Kidney glomerular epithelial cell (primary cell): ENCODE measurements around the gene ISLR2.
"Not testable (repeated sequence)": the region's sequence is repeated elsewhere in the genome, so short reads cannot be mapped to it uniquely, and the experiment has no call there.

Experiments used
- DNase-seq: peaks from one replicate; lab custom pipeline; 2025; lab: John Stamatoyannopoulos, UW

ISLR2 gene

GRCh38 chr15:74130155-74130848 is at the start of gene ISLR2:
ISLR2 (plus strand) TSS chr15:74130586; CDS start chr15:74132755, 2,169 bp downstream.
- no peak for DNase-seq

- DNase-seq = not testable (repeated sequence)
These were observed 47.9 kb upstream of the ISLR2 start, which contains the start of gene GOLGA6A for GRCh38 chr15:74082450-74082849. GOLGA6A (minus strand) TSS chr15:74082550; CDS start chr15:74082509, 41 bp downstream.

GRCh38 chr15:74094567-74094966 is 35.8 kb upstream of the ISLR2 start:
- not testable (repeated sequence) for DNase-seq

DNA sequence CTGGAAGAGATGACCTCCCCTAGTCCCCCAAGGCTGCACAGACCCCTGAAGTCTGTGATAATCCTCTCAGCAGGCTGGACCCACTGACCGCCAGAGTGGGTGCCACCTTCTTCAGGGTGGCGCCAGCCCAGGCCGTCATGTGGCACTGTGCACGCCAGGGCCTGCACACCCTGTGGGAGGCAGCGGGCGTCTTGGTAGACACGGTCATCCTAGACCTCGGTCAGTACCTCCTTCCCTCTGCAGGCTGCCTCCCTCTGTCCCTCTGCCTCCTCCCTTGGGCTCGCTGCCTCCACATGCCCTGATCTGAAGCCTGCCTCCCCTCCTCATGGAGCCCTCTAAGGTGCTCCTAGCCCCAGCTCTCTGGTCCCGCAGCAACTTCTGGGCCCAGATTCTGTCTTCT is 34.8 kb upstream of the ISLR2 start:
- DNase-seq = not testable (repeated sequence)

DNA sequence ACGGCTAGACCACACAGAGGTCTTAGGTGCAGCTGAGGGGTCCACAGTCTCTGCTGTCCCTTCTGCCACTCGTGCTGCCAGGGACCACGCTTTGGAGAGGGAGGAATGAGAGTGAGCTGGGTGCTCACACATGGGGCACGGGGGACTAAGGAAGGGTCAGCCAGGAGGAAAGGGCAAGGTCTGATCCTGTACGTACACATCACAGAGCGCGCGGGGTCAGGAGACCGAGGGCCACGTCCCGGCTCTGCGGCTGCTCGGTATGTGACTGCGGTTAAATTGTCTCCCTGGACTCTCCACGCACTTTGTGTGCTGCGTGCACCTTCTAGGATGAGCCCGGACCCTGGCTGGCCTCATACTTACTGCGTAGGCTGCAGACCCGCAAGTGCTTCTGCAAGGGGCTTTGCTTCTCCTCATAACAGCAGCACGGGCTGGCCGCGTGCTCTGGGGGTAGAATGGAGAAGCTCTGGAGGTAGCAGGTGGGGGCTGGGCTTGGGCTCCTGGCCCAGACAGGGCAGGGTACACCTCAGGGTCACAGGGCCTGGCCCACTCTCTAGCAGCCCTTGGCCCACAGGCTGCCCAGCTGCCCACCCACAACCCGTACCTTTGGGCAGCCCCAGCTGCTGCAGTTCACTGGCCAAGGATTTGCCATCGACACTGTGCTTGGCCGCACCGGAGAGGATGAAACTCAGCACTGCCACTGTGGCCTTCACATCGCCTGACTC is 33.5 kb upstream of the ISLR2 start:
- DNase-seq = not testable (repeated sequence)

- DNase-seq = not testable (repeated sequence)
These were observed 30.2 kb upstream of the ISLR2 start for GRCh38 chr15:74099963-74100733.

GRCh38 chr15:74108111-74108510 is 22.3 kb upstream of the ISLR2 start:
- no peak for DNase-seq

- DNase-seq = not testable (repeated sequence)
These were observed 21.8 kb upstream of the ISLR2 start for GRCh38 chr15:74108611-74109010.

- no peak for DNase-seq
These were observed 20.7 kb upstream of the ISLR2 start for GRCh38 chr15:74109713-74110112.

GRCh38 chr15:74120426-74120825 is 10.0 kb upstream of the ISLR2 start:
- DNase-seq = no peak

DNA sequence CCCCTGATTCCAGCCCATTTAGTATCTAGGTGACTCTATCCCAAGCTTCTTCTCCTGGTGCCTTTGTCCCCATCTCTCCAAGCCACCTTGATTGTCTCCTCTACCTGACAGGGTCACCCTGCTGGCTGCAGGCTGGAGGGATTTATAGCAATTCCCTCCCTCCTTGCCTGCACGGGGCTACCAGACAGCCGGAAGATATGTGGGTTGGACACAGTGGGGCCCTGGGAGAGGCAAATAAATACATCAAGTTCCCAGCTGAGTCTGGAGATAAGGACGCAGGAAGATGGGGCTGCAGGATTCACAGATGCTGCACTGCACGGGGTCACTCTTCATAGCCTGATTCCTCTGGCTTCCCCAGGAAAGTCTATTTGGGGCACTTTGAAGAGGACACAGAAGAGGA is 9.3 kb upstream of the ISLR2 start:
- no peak for DNase-seq

- DNase-seq = no peak
These were observed 8.5 kb upstream of the ISLR2 start for GRCh38 chr15:74121858-74122257.

GRCh38 chr15:74122403-74123130 is 7.8 kb upstream of the ISLR2 start:
- DNase-seq = no peak

DNA sequence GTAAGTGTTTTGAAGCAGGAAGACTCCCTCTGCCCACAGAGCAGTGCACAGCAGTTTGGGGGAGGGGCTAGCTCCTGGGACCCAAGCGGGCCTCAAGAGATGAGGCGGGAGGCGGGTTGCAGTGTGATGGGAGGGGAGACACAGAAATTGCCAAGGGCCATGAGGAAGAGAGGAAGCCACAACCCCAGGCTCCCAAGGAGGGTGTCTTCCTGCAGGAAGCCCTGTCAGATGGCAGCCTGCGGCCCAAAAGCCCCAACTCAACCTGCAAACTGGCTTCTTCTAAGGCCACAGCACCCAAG is 7.3 kb upstream of the ISLR2 start:
- no peak for DNase-seq

DNA sequence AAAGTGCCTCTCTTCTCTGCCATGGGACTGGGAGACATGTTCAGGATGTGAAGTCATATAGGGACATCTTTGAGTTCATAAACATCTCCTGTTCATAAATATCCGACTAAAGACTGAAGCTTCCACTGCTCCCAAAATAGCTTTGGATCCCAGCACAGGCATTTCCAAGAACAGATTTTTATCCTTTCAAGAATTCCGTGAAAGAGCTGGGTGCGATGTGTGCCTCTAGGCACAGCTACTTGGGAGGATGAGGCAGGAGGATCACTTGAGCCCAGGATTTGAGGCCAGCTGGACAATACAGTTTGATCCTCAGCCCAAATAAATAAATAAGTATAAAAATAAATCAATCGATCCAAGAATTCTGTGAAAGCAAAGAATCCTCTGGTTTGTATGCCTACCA is 6.7 kb upstream of the ISLR2 start:
- DNase-seq = no peak

- no peak for DNase-seq
These were observed 6.2 kb upstream of the ISLR2 start for GRCh38 chr15:74124196-74124595.

DNA sequence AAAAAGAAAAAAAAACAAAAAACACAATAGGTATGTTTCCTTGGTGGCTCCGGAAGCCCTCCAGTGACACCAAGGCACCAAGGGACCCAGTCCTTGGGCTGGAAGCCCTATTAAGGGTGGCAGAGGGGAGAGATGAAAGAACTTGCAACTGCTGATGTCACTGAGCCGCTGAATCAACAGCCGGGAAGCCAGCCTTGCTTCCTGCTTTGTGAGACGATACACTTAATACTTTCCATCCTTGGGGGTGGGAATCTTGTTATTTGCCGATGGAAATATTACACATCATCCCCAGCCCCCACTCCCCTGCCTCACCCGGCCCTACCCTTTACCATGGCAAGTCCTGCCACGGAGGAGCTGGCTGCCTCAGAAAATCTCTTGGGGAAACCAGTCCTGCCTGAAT is 5.6 kb upstream of the ISLR2 start:
- no peak for DNase-seq

DNA sequence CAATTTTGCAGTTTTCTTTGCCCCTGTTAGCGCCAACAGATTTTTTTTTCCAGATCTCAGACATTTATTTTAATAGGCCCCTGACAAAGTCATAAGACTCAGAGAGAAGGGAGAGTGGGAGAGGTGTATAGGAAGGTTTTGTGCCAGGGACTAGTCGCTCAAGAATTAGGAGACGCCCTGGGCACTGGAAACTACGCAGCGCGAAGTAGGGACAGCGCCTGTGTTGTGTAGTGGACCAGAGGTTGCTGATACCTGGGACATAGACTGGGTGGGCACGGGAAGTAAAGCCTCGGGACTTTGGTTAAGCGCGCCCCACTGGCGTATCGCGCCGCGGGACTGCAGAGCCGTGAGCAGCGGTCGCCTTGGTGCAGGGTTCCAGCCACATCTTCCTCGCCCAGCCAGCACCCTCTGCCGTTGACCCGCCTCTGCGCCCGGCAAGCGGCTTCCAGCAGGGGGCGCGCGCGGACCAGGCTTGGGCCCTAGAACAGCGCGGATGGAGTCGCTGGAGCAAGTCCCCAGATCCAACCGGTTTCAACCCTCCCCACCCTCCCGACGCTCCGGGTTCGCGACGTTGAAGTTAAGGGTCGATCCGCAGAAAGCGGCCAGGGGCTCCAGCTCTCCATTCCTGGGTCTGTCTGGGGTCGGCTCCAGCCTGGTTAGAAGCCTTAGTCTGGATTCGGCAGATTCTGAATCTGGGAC is 3.0 kb upstream of the ISLR2 start:
- DNase-seq = peak; percentile 29

DNA sequence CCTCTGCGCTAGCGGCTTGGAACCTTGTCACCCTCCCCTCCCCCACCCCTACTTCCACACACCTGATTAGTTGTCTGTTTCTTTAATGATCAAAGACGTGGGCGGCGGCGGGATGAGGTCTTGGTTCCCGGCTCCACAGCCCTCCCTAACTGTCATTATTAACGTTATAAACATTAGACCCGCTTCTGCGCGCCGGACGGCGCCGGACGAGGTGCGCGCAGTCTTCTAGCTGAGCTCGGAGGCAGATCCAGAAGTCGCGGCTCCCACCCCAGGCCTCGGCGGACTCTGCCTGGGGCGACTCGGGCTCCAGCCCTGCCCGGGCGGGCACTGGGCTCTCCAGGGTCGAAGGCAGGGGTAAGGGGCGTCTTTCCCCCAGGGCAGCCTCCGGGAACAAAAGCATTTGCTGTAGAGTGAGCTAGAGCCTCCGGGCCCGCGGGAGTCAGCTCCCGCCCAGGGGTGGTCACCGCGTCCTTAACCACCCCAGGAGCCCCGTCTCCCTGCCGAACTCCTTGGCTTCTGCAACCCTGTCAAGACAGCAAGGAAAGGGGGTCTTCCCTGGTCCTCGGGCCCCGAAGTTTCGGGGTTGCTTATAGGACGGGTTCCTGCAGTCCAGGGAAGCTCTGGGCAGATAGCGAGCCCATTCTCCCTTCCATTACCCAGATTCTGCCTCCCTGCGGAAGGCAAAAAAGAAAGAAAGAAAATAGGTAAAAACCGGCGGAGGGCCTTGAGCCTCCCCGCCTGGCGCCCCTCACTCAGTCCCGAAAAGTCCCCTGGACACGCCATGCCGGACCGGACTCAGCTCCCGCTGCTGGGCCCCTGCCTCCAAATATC is 2.2 kb upstream of the ISLR2 start:
- DNase-seq = no peak

DNA sequence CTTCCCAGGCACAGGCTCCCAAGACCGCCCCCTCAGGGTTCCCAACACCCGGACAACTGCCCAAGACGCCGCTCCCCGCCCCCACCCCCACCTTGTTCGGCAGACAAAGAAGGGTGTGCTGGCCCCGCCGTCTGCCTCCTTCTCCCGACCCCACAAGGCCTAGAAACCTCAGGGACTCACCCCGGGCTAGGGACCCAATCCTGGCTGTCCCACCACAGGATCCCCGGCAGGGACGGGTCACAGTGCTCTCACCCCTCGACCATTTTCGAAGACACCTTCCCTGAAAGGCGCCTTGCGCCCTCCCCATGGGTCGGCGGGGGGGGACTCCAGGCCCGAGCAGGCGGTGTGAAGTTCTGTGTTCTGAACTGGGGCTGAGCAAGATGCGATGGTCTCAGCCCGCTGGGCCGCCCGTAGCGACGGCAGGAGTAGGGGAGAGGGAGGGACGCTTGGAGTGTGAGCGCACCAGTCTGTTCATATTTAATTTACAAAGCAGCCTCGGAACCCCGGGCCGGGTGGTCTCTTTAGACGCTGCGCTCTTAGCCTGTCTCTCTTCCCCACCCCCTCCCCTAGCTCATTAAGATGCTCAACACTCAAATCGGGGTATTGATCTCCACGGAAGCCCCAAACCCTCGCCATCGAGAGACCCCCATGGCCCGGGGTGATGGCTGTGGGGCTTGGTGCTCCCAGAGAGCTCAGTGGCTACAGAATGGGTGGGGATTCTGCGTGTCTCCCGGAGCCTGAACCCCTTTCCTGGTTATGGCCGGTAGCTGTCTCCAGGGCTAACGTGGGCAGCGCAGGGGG is 1.4 kb upstream of the ISLR2 start:
- no peak for DNase-seq
